C4-2B (cell line): ENCODE data around the gene ALPI.

Source experiments
- CTCF ChIP-seq: fragments of 450-650 bp; conservative IDR thresholded peaks from 2 replicates; pipeline ENCODE4 v1.5.1; 2017; ENCODE audit warnings: mild to moderate bottlenecking
- ZFX ChIP-seq: fragments of 450-650 bp; IDR thresholded peaks from 2 replicates; pipeline ENCODE4 v1.6.1; 2017

GRCh38 chr2:232479341-232480200 lies 23.6 kb downstream of the ALPI start:
- no peak for TF ChIP-seq CTCF
- TF ChIP-seq ZFX = no peak
